HL-60 (cell line): ENCODE data around the gene SLC49A4.

Experiments
- POLR2AphosphoS5 ChIP-seq: IDR thresholded peaks from 2 replicates; pipeline ENCODE4 v1.6.1; 2012; ENCODE audit warnings: low read depth
- TF ChIP-seq, protein P1 (sequence below): IDR thresholded peaks from one replicate; pipeline ENCODE4 v1.5.1; 2011; ENCODE audit warnings: low read length, control low read depth, inconsistent platforms; ENCODE audit not compliant: insufficient read depth

DNA sequence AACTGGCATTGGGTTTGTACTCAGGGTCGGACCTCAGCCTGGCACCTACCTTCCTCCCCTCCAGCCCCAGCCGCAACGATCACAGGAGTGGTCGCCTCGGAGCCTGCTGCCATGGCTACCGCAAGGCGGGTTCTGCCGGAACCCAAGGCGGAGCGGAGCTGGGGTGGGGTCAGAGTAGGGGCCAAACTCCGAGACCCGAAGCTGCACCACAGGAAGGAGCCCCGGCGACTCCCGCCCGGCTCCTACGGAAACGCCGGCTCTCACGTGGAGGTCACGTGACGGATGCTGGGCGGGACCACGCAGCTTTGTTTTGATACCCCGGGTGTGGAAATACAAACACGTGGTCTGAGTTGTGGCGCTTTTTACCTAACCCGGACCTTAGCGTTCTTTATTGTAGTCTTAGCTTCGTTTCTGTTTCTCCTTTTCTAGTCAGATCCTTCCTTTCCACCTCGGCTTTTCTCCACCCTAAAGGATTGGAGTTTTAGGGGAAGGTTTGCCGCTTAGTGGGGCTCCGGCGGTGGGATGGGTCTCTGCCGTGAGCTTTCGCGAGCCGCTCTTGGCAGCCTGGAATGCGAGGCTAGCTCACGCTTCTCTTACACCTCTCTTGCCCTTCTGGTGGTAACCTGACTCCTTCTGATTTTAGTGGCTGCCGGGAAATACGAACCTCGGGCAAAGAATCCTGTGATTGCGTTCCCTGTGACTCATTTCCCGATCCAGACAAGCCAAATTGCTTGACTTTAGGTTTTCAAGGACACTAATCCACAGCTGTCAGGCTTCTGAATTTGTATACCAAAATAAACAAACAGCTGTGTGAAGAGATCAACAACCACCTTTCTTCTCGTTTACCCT lies 1.1 kb upstream of the SLC49A4 start, which contains the start of gene HSPBAP1:
- TF ChIP-seq, protein P1, sequence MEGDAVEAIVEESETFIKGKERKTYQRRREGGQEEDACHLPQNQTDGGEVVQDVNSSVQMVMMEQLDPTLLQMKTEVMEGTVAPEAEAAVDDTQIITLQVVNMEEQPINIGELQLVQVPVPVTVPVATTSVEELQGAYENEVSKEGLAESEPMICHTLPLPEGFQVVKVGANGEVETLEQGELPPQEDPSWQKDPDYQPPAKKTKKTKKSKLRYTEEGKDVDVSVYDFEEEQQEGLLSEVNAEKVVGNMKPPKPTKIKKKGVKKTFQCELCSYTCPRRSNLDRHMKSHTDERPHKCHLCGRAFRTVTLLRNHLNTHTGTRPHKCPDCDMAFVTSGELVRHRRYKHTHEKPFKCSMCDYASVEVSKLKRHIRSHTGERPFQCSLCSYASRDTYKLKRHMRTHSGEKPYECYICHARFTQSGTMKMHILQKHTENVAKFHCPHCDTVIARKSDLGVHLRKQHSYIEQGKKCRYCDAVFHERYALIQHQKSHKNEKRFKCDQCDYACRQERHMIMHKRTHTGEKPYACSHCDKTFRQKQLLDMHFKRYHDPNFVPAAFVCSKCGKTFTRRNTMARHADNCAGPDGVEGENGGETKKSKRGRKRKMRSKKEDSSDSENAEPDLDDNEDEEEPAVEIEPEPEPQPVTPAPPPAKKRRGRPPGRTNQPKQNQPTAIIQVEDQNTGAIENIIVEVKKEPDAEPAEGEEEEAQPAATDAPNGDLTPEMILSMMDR = no peak
- peak; percentile 53; the same call in 1 of the 2 replicates for TF ChIP-seq POLR2AphosphoS5
